A549 (cell line): ENCODE data around the gene PTPRN2. TPM values are rescaled to one million over a fixed set of nuclear protein-coding genes. Genes with fewer than 3 reads are reported as not detected.

Experiments
- ATAC-seq, 2 experiments: fragments of 200-7000 bp in 1 of 2; fragments of >200 bp in 1 of 2; cut with Nextera tagmentation in 1 of 2; cut with Tn5 transposase in 1 of 2; 3 replicates each; pipeline versions ENCODE4 v1.8.0 to v1.9.1; 2018 to 2020; ENCODE audit warnings: mild to moderate bottlenecking in 1 of 2, moderate library complexity in 1 of 2
- CTCF ChIA-PET: fragments of 300-600 bp; sonication (Branson Sonifier 250); formaldehyde crosslinking; extraction: SDS; loops from one replicate; lab custom pipeline; 2021; ENCODE audit warnings: antibody characterized with exemption, inconsistent platforms; lab: Yijun Ruan, JAX
- POLR2A ChIA-PET: fragments of 350-600 bp; formaldehyde crosslinking; extraction: SDS; loops from one replicate; lab custom pipeline; 2021; ENCODE audit warnings: antibody characterized with exemption, inconsistent platforms; lab: Yijun Ruan, JAX
- DNase-seq, 2 experiments: peaks; one replicate each; pipeline versions ENCODE4 v3.0.0 to v3.0.0-alpha.2; 2011 to 2016; ENCODE audit warnings: low read depth in 1 of 2, low spot score in 1 of 2
- FAIRE-seq: peaks from 2 replicates; lab custom pipeline; 2011; peaks lifted over from hg19 to GRCh38; lab: Jason Lieb, UNC
- H3K27ac ChIP-seq, 2 experiments: fragments of >200 bp; sonication (Bioruptor Twin); formaldehyde crosslinking; 3 replicates each; pipeline ENCODE4 v1.5.1; 2016 to 2017
- H3K4me1 ChIP-seq: fragments of >200 bp; sonication (Bioruptor Twin); formaldehyde crosslinking; 3 replicates; pipeline ENCODE4 v1.6.1; 2016
- H3K4me2 ChIP-seq: fragments of >200 bp; sonication (Bioruptor Twin); formaldehyde crosslinking; 3 replicates; pipeline ENCODE4 v1.6.1; 2016
- H3K4me3 ChIP-seq: fragments of >200 bp; sonication (Bioruptor Twin); formaldehyde crosslinking; 3 replicates; pipeline ENCODE4 v1.5.1; 2016
- H3K9me3 ChIP-seq: fragments of >200 bp; sonication (Bioruptor Twin); formaldehyde crosslinking; 3 replicates; pipeline ENCODE4 v1.6.1; 2016
- ATOH8 ChIP-seq: fragments of 250-450 bp; sonication (Bioruptor Pico); IDR thresholded peaks from 2 replicates; pipeline ENCODE4 v1.5.0; 2020; ENCODE audit warnings: low read depth, mild to moderate bottlenecking, moderate library complexity
- BCL3 ChIP-seq: fragments of >200 bp; sonication (Bioruptor Twin); formaldehyde crosslinking; IDR thresholded peaks from 3 replicates; pipeline ENCODE4 v1.6.1; 2016
- BHLHE40 ChIP-seq: IDR thresholded peaks from 2 replicates; pipeline ENCODE4 v1.6.1; 2012; ENCODE audit warnings: low read depth, low read length, inconsistent platforms
- CHD2 ChIP-seq: fragments of 150-350 bp; IDR thresholded peaks from 2 replicates; pipeline ENCODE4 v1.6.1; 2014; ENCODE audit warnings: low read length; ENCODE audit not compliant: partially characterized antibody
- CTCF ChIP-seq: fragments of >200 bp; sonication (Bioruptor Twin); formaldehyde crosslinking; IDR thresholded peaks from 3 replicates; pipeline ENCODE4 v1.5.1; 2016
- FOXS1 ChIP-seq: fragments of 250-450 bp; sonication (Bioruptor Pico); IDR thresholded peaks from 2 replicates; pipeline ENCODE4 v1.5.0; 2020; ENCODE audit warnings: mild to moderate bottlenecking, moderate library complexity
- HEYL ChIP-seq: fragments of 250-450 bp; sonication (Bioruptor Pico); IDR thresholded peaks from 2 replicates; pipeline ENCODE4 v1.8.0; 2021; ENCODE audit warnings: mild to moderate bottlenecking, moderate library complexity
- HMGXB4 ChIP-seq: fragments of 250-450 bp; sonication (Bioruptor Pico); IDR thresholded peaks from 2 replicates; pipeline ENCODE4 v1.5.0; 2021; ENCODE audit warnings: mild to moderate bottlenecking, moderate library complexity, borderline replicate concordance
- HOXA7 ChIP-seq: fragments of 250-450 bp; sonication (Bioruptor Pico); IDR thresholded peaks from 2 replicates; pipeline ENCODE4 v1.5.0; 2020; ENCODE audit warnings: mild to moderate bottlenecking, moderate library complexity
- JUNB ChIP-seq: fragments of >200 bp; sonication (Bioruptor Twin); formaldehyde crosslinking; IDR thresholded peaks from 2 replicates; pipeline ENCODE4 v1.6.1; 2016
- KDM5A ChIP-seq: fragments of 200-600 bp; sonication (generic); IDR thresholded peaks from 2 replicates; pipeline ENCODE4 v1.6.1; 2016; ENCODE audit warnings: antibody characterized with exemption, mild to moderate bottlenecking
- MAZ ChIP-seq: fragments of 150-350 bp; IDR thresholded peaks from 2 replicates; pipeline ENCODE4 v1.6.1; 2014; ENCODE audit warnings: antibody characterized with exemption, low read depth, low read length, borderline replicate concordance
- NFE2L2 ChIP-seq: fragments of 150-350 bp; conservative IDR thresholded peaks from 2 replicates; pipeline ENCODE4 v1.6.1; 2014; ENCODE audit warnings: low read length
- PBX3 ChIP-seq: IDR thresholded peaks from 2 replicates; pipeline ENCODE4 v1.6.1; 2012
- POLR2AphosphoS2 ChIP-seq: conservative IDR thresholded peaks from 2 replicates; pipeline ENCODE4 v1.6.1; 2012; ENCODE audit warnings: low read length, improper control_type of control experiment, inconsistent platforms
- RAD21 ChIP-seq, 2 experiments: fragments of >200 bp in 1 of 2; sonication (Bioruptor Twin) in 1 of 2; formaldehyde crosslinking in 1 of 2; IDR thresholded peaks in 1 of 2; conservative IDR thresholded peaks in 1 of 2; 2 replicates in 1 of 2; 3 replicates in 1 of 2; pipeline ENCODE4 v1.6.1; 2012 to 2018; ENCODE audit warnings: inconsistent platforms in 1 of 2
- RARB ChIP-seq: fragments of 250-450 bp; sonication (Bioruptor Pico); IDR thresholded peaks from 2 replicates; pipeline ENCODE4 v1.8.0; 2021; ENCODE audit warnings: mild to moderate bottlenecking, moderate library complexity
- RFX5 ChIP-seq: fragments of 450-650 bp; IDR thresholded peaks from 2 replicates; pipeline ENCODE4 v1.7.1; 2014; ENCODE audit warnings: antibody characterized with exemption, mild to moderate bottlenecking, moderate library complexity
- RNF2 ChIP-seq: fragments of 200-600 bp; sonication (generic); IDR thresholded peaks from 2 replicates; pipeline ENCODE4 v1.6.1; 2016; ENCODE audit warnings: low read depth, mild to moderate bottlenecking, antibody characterized with exemption, moderate library complexity, borderline replicate concordance
- SREBF2 ChIP-seq: fragments of 450-650 bp; IDR thresholded peaks from 2 replicates; pipeline ENCODE4 v1.6.1; 2014; ENCODE audit warnings: mild to moderate bottlenecking, moderate library complexity
- WGBS: methylation state at CpG from one replicate; pipeline ENCODE4 v1.1.6; 2017; ENCODE audit errors: missing lambda C conversion rate; 5-methylcytosine and 5-hydroxymethylcytosine counted together
- polyA plus RNA-seq, 4 experiments: library from polyadenylated mRNA; depleted of rRNA in 3 of 4; stranded (reverse); fragments of >200 nt; fragmentation: RNase III in 1 of 4; extraction: RNeasy Plus Mini Kit Qiagen cat#74134 plus additional on column Dnase treatment in 1 of 4; gene quantifications; 2 replicates in 3 of 4; 3 replicates in 1 of 4; pipeline ENCODE4 v1.2.3, GENCODE V29; 2011 to 2017
- TF ChIP-seq, protein P1 (sequence below): fragments of 450-650 bp; IDR thresholded peaks from 2 replicates; pipeline ENCODE4 v1.6.1; 2014; ENCODE audit warnings: antibody characterized with exemption

The PTPRN2 gene
- polyA plus RNA-seq, 2 of the 4 experiments (the other 2 are of a cell fraction), result 0.41 to 1.2 TPM

DNA sequence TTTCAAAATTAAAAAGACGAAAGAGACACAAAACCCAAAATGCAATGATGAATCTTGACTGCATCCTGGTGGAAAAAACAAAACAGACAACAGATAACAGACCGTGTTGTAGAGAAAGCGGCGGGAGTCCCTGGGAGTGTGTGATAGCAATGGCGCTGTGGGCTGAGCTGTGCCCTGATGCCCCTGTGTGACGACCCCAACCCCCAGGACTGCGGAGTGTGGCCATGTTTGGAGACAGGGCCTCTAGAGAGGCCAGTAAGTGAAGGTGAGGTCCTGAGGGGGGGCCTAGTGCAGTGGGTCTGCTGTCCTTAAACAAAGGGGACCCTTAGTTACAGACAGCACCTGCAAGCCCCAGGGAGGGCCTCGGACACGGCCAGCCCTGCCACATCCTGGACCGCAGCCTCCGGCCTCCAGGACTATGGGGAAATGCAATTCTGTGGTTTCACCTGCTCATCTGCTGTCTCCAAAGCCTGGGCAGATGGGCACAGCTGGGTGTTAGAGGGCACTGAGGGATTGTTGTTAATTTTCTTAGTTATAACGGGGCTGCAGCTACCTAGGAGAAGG lies 973.1 kb downstream of the PTPRN2 start:
- ChIA-PET CTCF (interaction anchor here (0.7 kb wide), 1 partner anchor 21 kb away, joined by 3 read pairs; no protein-coding TSS in a partner anchor), POLR2A (no interaction called here)
- 67% methylated on average over 11 of the region's 12 CpGs for WGBS
- FAIRE-seq, result no peak
- H3K4me1 ChIP-seq, result no peaks in the 10 kb centered on the region
- ATAC-seq, result no peak
- H3K4me3 ChIP-seq, result no peak overlapping the region
- TF ChIP-seq KDM5A, result no peak
- TF ChIP-seq RAD21 (conservative IDR thresholded peaks at IDR 0.05 in 1 of 2, IDR thresholded peaks at IDR 0.05 in 1 of 2), result no peak
- TF ChIP-seq PBX3, result no peak
- TF ChIP-seq FOXS1 (CRISPR knock-in tag), result no peak
- TF ChIP-seq MAZ, result no peak
- no peak for TF ChIP-seq CHD2
- no peak for TF ChIP-seq HEYL (CRISPR knock-in tag)
- no peak for TF ChIP-seq CTCF
- no peak for TF ChIP-seq BHLHE40
- no peak for TF ChIP-seq NFE2L2
- TF ChIP-seq JUNB, result no peak
- TF ChIP-seq RNF2, result no peak
- no peak for TF ChIP-seq BCL3
- TF ChIP-seq ATOH8, result no peak
- TF ChIP-seq RARB (CRISPR knock-in tag), result no peak
- no peak for TF ChIP-seq POLR2AphosphoS2
- no peak for DNase-seq
- H3K27ac ChIP-seq, result no peak overlapping the region
- H3K9me3 ChIP-seq, result no peaks in the 10 kb centered on the region
- no peak overlapping the region for H3K4me2 ChIP-seq

DNA sequence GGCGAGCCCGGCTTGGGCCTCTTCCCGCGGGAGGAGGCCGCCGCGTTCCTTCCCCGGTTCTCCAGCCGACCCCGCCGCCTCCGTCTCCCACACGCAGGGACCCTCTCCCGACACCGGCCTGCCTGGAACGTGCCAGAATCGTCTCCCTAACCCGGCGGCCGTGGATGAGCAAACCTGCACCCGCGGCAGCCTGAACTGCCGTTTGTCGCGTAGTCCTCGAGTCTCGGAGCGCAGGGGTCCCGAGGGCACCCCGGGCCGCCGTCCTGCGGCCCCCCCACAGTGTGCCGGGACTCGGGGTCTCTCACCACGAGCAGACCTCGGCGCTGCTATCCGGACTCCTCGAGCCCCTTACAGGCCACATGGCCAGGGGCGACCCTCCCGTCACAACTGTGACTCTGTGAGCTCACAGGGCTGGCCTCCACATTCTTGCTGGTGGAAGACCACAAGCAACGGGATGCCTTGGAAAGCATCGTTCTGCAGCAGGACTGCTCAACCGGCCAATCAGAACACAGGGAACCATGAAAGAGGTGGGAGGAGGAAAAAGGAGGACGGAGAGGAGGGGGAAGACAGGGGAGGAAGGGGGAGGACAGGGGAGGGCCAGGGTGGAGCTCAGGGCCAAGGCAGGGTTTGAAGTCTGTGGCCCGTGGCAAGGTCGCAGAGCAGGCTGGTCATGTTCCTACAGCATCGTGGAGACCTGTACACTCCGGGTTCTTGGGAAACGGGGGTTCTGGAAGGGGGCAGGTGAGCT lies 973.9 kb downstream of the PTPRN2 start:
- DNase-seq, result no peak
- CTCF ChIA-PET, result interaction anchor here (0.7 kb wide), 1 partner anchor 21 kb away, joined by 3 read pairs; no protein-coding TSS in a partner anchor
- Histone ChIP-seq H3K4me3 (no peak overlapping the region), H3K4me2 (no peak overlapping the region), H3K4me1 (no peaks in the 10 kb centered on the region), H3K9me3 (no peaks in the 10 kb centered on the region)
- WGBS, result 62% methylated on average over 43 of the region's 51 CpGs
- no peak for ATAC-seq
- FAIRE-seq, result no peak
- POLR2A ChIA-PET, result no interaction called here
- TF ChIP-seq SREBF2 (no peak), HMGXB4 (no peak), HOXA7 (CRISPR knock-in tag) (no peak), RFX5 (no peak)
- TF ChIP-seq, protein P1, sequence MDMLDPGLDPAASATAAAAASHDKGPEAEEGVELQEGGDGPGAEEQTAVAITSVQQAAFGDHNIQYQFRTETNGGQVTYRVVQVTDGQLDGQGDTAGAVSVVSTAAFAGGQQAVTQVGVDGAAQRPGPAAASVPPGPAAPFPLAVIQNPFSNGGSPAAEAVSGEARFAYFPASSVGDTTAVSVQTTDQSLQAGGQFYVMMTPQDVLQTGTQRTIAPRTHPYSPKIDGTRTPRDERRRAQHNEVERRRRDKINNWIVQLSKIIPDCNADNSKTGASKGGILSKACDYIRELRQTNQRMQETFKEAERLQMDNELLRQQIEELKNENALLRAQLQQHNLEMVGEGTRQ, result no peak
- TF ChIP-seq, all 56 proteins: peak for 0
- H3K27ac ChIP-seq, result no peak overlapping the region
